Loucy (cell line): Measurements from ENCODE around the gene MARCHF4.
A peak's percentile ranks its signal among the peaks of the same experiment; 100 is the strongest.

Source experiments
- H2AFZ ChIP-seq: fragments of 200-600 bp; sonication (generic); 2 replicates; pipeline ENCODE4 v1.6.0; 2016; ENCODE audit warnings: antibody characterized with exemption, mild to moderate bottlenecking, low read length, moderate library complexity
- H3F3A ChIP-seq: fragments of 200-600 bp; 2 replicates; pipeline ENCODE4 v1.6.0; 2016; ENCODE audit warnings: antibody characterized with exemption, low read depth, mild to moderate bottlenecking
- H3K27me3 ChIP-seq: fragments of 200-600 bp; sonication (generic); 2 replicates; pipeline ENCODE4 v1.6.1; 2014; ENCODE audit warnings: low read length, mild to moderate bottlenecking; ENCODE audit not compliant: insufficient read depth, poor library complexity, severe bottlenecking
- H3K36me3 ChIP-seq: fragments of 200-600 bp; sonication (generic); 2 replicates; pipeline ENCODE4 v1.6.1; 2016; ENCODE audit warnings: low read length; ENCODE audit not compliant: insufficient read depth
- H3K4me1 ChIP-seq: fragments of 200-600 bp; sonication (generic); 2 replicates; pipeline ENCODE4 v1.5.1; 2014; ENCODE audit warnings: low read length, mild to moderate bottlenecking; ENCODE audit not compliant: insufficient read depth, poor library complexity, severe bottlenecking
- H3K4me2 ChIP-seq: fragments of 200-600 bp; sonication (generic); 2 replicates; pipeline ENCODE4 v1.6.0; 2014; ENCODE audit warnings: antibody characterized with exemption, low read length, low read depth, mild to moderate bottlenecking; ENCODE audit not compliant: poor library complexity, severe bottlenecking
- H3K4me3 ChIP-seq: fragments of 200-600 bp; sonication (generic); 2 replicates; pipeline ENCODE4 v1.5.1; 2014; ENCODE audit warnings: low read length, mild to moderate bottlenecking, mixed read lengths; ENCODE audit not compliant: poor library complexity, severe bottlenecking
- H3K79me2 ChIP-seq: fragments of 200-600 bp; sonication (generic); 2 replicates; pipeline ENCODE4 v1.6.1; 2014; ENCODE audit warnings: low read length; ENCODE audit not compliant: insufficient read depth
- H3K9ac ChIP-seq: fragments of 200-600 bp; sonication (generic); 2 replicates; pipeline ENCODE4 v1.6.0; 2014; ENCODE audit warnings: mild to moderate bottlenecking, low read depth, low read length, moderate library complexity; ENCODE audit not compliant: poor library complexity, severe bottlenecking
- H3K9me2 ChIP-seq: fragments of 200-600 bp; sonication (generic); replicated peaks from 2 replicates; pipeline ENCODE4 v1.6.1; 2016; ENCODE audit warnings: low read depth, low read length, mixed read lengths
- H3K9me3 ChIP-seq: fragments of 200-600 bp; sonication (generic); 2 replicates; pipeline ENCODE4 v1.6.1; 2014; ENCODE audit warnings: mild to moderate bottlenecking, antibody characterized with exemption, low read length, low read depth; ENCODE audit not compliant: insufficient read depth
- H4K20me1 ChIP-seq: fragments of 200-600 bp; sonication (generic); 2 replicates; pipeline ENCODE4 v1.6.0; 2014; ENCODE audit warnings: antibody characterized with exemption, low read length, mild to moderate bottlenecking; ENCODE audit not compliant: insufficient read depth, poor library complexity, severe bottlenecking
- EZH2phosphoT487 ChIP-seq: fragments of 200-600 bp; IDR thresholded peaks from 2 replicates; pipeline ENCODE4 v1.6.1; 2018; ENCODE audit warnings: antibody characterized with exemption, mild to moderate bottlenecking, moderate library complexity, borderline replicate concordance
- TF ChIP-seq, protein P1 (sequence below): fragments of 200-600 bp; sonication (generic); conservative IDR thresholded peaks from 2 replicates; pipeline ENCODE4 v1.5.1; 2014; ENCODE audit warnings: mild to moderate bottlenecking, antibody characterized with exemption, low read length

MARCHF4 gene, protein sequence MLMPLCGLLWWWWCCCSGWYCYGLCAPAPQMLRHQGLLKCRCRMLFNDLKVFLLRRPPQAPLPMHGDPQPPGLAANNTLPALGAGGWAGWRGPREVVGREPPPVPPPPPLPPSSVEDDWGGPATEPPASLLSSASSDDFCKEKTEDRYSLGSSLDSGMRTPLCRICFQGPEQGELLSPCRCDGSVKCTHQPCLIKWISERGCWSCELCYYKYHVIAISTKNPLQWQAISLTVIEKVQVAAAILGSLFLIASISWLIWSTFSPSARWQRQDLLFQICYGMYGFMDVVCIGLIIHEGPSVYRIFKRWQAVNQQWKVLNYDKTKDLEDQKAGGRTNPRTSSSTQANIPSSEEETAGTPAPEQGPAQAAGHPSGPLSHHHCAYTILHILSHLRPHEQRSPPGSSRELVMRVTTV

DNA sequence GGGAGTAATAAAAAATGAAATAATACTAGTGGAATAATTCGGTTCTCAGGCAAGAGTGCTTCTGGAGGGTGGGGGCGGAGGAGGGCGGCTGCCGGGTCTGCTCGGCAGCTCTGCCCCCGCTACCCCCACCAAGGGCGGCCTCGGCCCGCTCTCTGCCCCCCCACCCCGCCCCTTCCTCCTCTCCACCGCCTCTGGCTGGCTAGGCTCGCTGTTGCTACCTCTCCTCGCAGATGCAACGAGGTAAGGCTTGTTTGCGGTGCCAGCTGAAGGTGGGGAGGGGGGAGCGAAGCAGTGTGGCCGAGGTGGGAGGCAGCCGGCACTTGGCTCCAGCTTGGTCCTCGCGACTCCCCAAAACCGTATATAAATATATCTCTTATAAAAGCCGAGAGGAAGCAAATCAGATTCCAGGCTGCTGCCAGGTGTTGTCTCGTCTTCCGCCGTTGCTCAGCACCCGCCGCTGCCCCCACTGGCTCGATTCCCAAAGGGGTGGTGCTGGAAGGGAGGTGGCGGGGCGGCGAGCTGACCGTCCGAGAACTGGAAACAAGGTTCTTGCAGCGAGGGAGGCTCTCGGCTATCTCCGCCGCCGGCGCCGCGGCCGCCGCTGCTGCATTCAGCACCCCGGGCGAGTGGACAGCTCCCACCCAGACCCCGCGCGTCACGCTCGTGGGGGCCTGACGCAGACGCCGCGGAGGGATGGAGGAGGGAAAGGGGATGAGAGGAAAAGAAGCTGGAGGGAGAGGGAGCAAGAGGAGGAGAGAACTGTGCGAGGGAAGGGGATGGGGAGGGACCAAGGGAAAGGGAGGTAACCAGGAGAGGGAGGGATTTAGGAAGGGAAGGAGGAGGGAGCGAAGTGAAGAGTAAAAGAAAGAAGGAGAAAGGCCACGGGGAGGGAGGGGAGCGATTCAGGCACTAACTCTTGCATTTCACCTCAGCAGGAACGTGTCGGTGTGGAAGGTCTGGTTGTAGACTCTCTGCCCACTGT, at the start of gene MARCHF4:
TSS of gene MARCHF4 (minus strand) at position 763 of the 982 bp plus-strand sequence. CDS start 2,223 bp downstream, outside the sequence.
- Histone ChIP-seq H3K27me3 (no peaks in the 10 kb centered on the region), H3K4me2 (peak within 1 kb of the TSS; percentile 66), H3K79me2 (no peaks in the 10 kb centered on the region), H2AFZ (no peak within 1 kb of the TSS), H3K4me3 (peak within 1 kb of the TSS; percentile 50), H3K9ac (no peak within 1 kb of the TSS), H3K9me2 (no peaks in the 10 kb centered on the region), H4K20me1 (no peaks in the 10 kb centered on the region), H3K9me3 (no peaks in the 10 kb centered on the region), H3K36me3 (no peaks in the 10 kb centered on the region), H3K4me1 (peaks cover 5% of the 10 kb centered on the region), H3F3A (no peaks in the 10 kb centered on the region)
- TF ChIP-seq, protein P1, sequence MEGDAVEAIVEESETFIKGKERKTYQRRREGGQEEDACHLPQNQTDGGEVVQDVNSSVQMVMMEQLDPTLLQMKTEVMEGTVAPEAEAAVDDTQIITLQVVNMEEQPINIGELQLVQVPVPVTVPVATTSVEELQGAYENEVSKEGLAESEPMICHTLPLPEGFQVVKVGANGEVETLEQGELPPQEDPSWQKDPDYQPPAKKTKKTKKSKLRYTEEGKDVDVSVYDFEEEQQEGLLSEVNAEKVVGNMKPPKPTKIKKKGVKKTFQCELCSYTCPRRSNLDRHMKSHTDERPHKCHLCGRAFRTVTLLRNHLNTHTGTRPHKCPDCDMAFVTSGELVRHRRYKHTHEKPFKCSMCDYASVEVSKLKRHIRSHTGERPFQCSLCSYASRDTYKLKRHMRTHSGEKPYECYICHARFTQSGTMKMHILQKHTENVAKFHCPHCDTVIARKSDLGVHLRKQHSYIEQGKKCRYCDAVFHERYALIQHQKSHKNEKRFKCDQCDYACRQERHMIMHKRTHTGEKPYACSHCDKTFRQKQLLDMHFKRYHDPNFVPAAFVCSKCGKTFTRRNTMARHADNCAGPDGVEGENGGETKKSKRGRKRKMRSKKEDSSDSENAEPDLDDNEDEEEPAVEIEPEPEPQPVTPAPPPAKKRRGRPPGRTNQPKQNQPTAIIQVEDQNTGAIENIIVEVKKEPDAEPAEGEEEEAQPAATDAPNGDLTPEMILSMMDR, result no peak
- no peak for TF ChIP-seq EZH2phosphoT487

DNA sequence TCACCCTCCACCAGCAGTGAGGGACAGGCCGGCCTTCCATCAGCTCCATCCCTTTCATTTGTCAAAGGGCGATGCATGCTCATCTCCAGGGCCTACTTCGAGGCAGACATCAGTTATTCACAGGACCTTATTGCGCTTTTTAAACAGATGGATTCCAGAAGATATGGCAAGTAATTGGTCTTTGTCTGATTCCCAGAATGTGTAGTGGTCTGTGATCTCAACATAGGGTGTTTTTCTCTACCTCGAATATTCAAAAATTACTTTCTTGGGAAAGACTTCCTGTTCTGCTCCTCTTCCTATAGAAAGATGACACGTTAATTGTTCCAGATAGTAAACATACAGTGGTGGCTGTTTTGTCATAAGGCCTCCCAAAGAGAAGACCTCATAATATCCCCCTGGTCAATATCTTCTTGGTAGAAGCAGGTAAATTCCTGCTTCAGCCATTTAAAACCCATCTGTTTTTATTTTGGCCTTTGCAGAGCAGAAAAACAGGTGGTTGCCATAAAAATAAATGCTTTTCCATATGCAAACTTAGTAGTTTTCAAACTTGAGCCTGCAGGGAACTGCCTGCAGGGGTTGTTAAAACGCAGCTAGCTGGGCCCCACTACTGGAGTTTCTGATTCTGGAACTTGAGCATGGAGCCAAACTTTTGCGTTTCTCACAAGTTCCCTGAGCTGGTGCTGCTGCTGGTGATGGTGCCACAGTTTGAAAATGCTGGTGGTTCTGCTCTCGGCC, 48.3 kb upstream of the MARCHF4 start:
- no peak for TF ChIP-seq EZH2phosphoT487
- TF ChIP-seq, protein P1, result peak; percentile 13; the same call in 1 of the 2 replicates
- Histone ChIP-seq H3K4me3 (no peak overlapping the region), H4K20me1 (no peaks in the 10 kb centered on the region), H3K79me2 (peaks cover 49% of the 10 kb centered on the region), H3K9me3 (peaks cover 6% of the 10 kb centered on the region; the same call in 1 of the 2 replicates), H3K4me1 (peaks cover 52% of the 10 kb centered on the region), H3K36me3 (peaks cover 45% of the 10 kb centered on the region; the same call in 1 of the 2 replicates), H3K9ac (no peak overlapping the region), H3F3A (no peaks in the 10 kb centered on the region), H3K27me3 (no peaks in the 10 kb centered on the region), H3K9me2 (no peaks in the 10 kb centered on the region), H3K4me2 (peak overlapping the region; percentile 22), H2AFZ (no peak overlapping the region)

DNA sequence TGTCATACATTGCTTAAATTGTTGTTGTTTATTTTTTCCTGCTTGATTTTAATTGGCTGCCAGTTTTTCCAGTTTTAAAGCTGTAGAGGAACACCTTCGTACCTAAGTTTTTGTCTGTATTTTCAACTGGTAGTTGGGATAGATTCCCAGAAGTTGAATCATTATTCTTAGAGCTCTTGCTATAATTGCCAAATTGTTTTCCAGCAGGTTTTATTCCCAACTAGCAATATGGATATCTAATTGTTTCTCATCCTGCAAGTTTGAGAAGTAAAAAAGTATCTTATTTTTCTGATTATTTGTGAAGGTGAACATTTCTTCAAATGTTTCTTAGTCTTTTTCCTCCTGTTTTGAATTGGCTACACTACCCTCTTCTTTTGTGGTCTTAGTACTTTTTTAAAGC, 46.7 kb upstream of the MARCHF4 start:
- Histone ChIP-seq H3K4me1 (peaks cover 63% of the 10 kb centered on the region), H3K4me3 (no peak overlapping the region), H2AFZ (no peak overlapping the region), H3K4me2 (peak overlapping the region; percentile 6), H3K9ac (no peak overlapping the region), H4K20me1 (no peaks in the 10 kb centered on the region), H3K9me2 (no peaks in the 10 kb centered on the region), H3K36me3 (peaks cover 30% of the 10 kb centered on the region; the same call in 1 of the 2 replicates), H3K9me3 (no peaks in the 10 kb centered on the region), H3K27me3 (no peaks in the 10 kb centered on the region), H3F3A (no peaks in the 10 kb centered on the region), H3K79me2 (peaks cover 60% of the 10 kb centered on the region)
- TF ChIP-seq EZH2phosphoT487, result no peak
- TF ChIP-seq, protein P1, result no peak
